Activated naive CD4-positive, alpha-beta T cell treated with anti-CD3 and anti-CD28 coated beads, Interleukin-2, amount 10 ng/mL, durations not matched to agents 7 days and 5 days (primary cell): ENCODE results near the gene MVB12B.

Source experiments
- CTCF ChIA-PET: fragments of 350-600 bp; sonication (Branson Sonifier 250); formaldehyde crosslinking; loops from one replicate; lab custom pipeline; 2021; ENCODE audit warnings: antibody characterized with exemption; lab: Charles Lee
- DNase-seq: peaks from one replicate; pipeline ENCODE4 v3.0.0-alpha.2; 2020
- H3K27ac Mint-ChIP-seq: one replicate; pipeline ENCODE4 v1.8.0; 2021; ENCODE audit warnings: mild to moderate bottlenecking, moderate library complexity, mixed read lengths
- H3K27me3 Mint-ChIP-seq: one replicate; pipeline ENCODE4 v1.8.0; 2021; ENCODE audit warnings: mild to moderate bottlenecking, mixed read lengths
- H3K36me3 Mint-ChIP-seq: one replicate; pipeline ENCODE4 v1.8.0; 2021; ENCODE audit warnings: mixed read lengths
- H3K4me1 Mint-ChIP-seq: one replicate; pipeline ENCODE4 v1.8.0; 2021; ENCODE audit warnings: mixed read lengths
- H3K4me3 Mint-ChIP-seq: one replicate; pipeline ENCODE4 v1.8.0; 2021; ENCODE audit warnings: mild to moderate bottlenecking, moderate library complexity, mixed read lengths
- H3K9me3 Mint-ChIP-seq: one replicate; pipeline ENCODE4 v1.8.0; 2021; ENCODE audit warnings: mixed read lengths

Gene MVB12B

GRCh38 chr9:126500600-126501382 lies 174.2 kb downstream of the MVB12B start:
- CTCF ChIA-PET = interaction anchor here (0.6 to 7.5 kb wide), 13 partner anchors 9 to 201 kb away, joined by 3 to 109 read pairs (median 4); no protein-coding TSS in a partner anchor
- Mint-ChIP-seq H3K36me3 (no peaks in the 10 kb centered on the region), H3K27me3 (peaks cover 41% of the 10 kb centered on the region), H3K9me3 (no peaks in the 10 kb centered on the region), H3K4me1 (peaks cover 2% of the 10 kb centered on the region), H3K4me3 (no peak overlapping the region), H3K27ac (no peak overlapping the region)
- DNase-seq = peak; percentile 77

- DNase-seq = no peak
- Mint-ChIP-seq H3K27me3 (peaks cover 37% of the 10 kb centered on the region), H3K4me1 (peaks cover 2% of the 10 kb centered on the region), H3K4me3 (no peak overlapping the region), H3K9me3 (no peaks in the 10 kb centered on the region), H3K36me3 (no peaks in the 10 kb centered on the region), H3K27ac (no peak overlapping the region)
- CTCF ChIA-PET = interaction anchor here (0.6 to 7.5 kb wide), 12 partner anchors 10 to 117 kb away, joined by 3 to 109 read pairs (median 3); no protein-coding TSS in a partner anchor
These were observed 175.0 kb downstream of the MVB12B start for GRCh38 chr9:126501383-126502331.

- Mint-ChIP-seq H3K4me3 (no peak overlapping the region), H3K9me3 (no peaks in the 10 kb centered on the region)
These were observed 176.0 kb downstream of the MVB12B start for GRCh38 chr9:126502417-126503332.

GRCh38 chr9:126503333-126504085 lies 176.9 kb downstream of the MVB12B start:
- CTCF ChIA-PET = interaction anchor here (7.5 kb wide), 1 partner anchor 53 kb away, joined by 109 read pairs; no protein-coding TSS in a partner anchor
- Mint-ChIP-seq H3K27me3 (peaks cover 28% of the 10 kb centered on the region), H3K4me1 (peaks cover 2% of the 10 kb centered on the region), H3K27ac (no peak overlapping the region), H3K9me3 (no peaks in the 10 kb centered on the region), H3K4me3 (no peak overlapping the region), H3K36me3 (no peaks in the 10 kb centered on the region)
- DNase-seq = no peak

More at GRCh38 chr9:126502417-126503332, 176.0 kb downstream of the MVB12B start:
- no peak for DNase-seq
- Mint-ChIP-seq H3K27ac (no peak overlapping the region), H3K4me1 (peaks cover 2% of the 10 kb centered on the region), H3K27me3 (peaks cover 31% of the 10 kb centered on the region), H3K36me3 (no peaks in the 10 kb centered on the region)
- CTCF ChIA-PET = interaction anchor here (0.6 to 7.5 kb wide), 4 partner anchors 13 to 58 kb away, joined by 3 to 109 read pairs (median 3); no protein-coding TSS in a partner anchor

GRCh38 chr9:126504086-126504976 lies 177.7 kb downstream of the MVB12B start:
- peaks cover 20% of the 10 kb centered on the region for H3K27me3 Mint-ChIP-seq
- DNase-seq = no peak
- H3K9me3 Mint-ChIP-seq = no peaks in the 10 kb centered on the region
- peaks cover 2% of the 10 kb centered on the region for H3K4me1 Mint-ChIP-seq
- no peaks in the 10 kb centered on the region for H3K36me3 Mint-ChIP-seq
- CTCF ChIA-PET = no interaction called here
- no peak overlapping the region for H3K27ac Mint-ChIP-seq
- no peak overlapping the region for H3K4me3 Mint-ChIP-seq

GRCh38 chr9:126504977-126505455 lies 178.4 kb downstream of the MVB12B start:
- Mint-ChIP-seq H3K27ac (no peak overlapping the region), H3K36me3 (no peaks in the 10 kb centered on the region), H3K27me3 (peaks cover 20% of the 10 kb centered on the region), H3K4me1 (no peaks in the 10 kb centered on the region), H3K9me3 (no peaks in the 10 kb centered on the region), H3K4me3 (no peak overlapping the region)
- no peak for DNase-seq
- CTCF ChIA-PET = no interaction called here

- H3K36me3 Mint-ChIP-seq = no peaks in the 10 kb centered on the region
- H3K4me1 Mint-ChIP-seq = no peaks in the 10 kb centered on the region
- CTCF ChIA-PET = no interaction called here
- H3K27ac Mint-ChIP-seq = peak overlapping the region; percentile 19
- no peak overlapping the region for H3K4me3 Mint-ChIP-seq
- DNase-seq = no peak
- H3K9me3 Mint-ChIP-seq = no peaks in the 10 kb centered on the region
- peaks cover 20% of the 10 kb centered on the region for H3K27me3 Mint-ChIP-seq
These were observed 179.2 kb downstream of the MVB12B start for GRCh38 chr9:126505697-126506346.

GRCh38 chr9:126506361-126507317 lies 180.0 kb downstream of the MVB12B start:
- H3K4me3 Mint-ChIP-seq = no peak overlapping the region
- no peaks in the 10 kb centered on the region for H3K9me3 Mint-ChIP-seq
- DNase-seq = no peak
- no peak overlapping the region for H3K27ac Mint-ChIP-seq
- H3K4me1 Mint-ChIP-seq = no peaks in the 10 kb centered on the region
- peaks cover 23% of the 10 kb centered on the region for H3K27me3 Mint-ChIP-seq
- CTCF ChIA-PET = interaction anchor here (0.6 to 1.4 kb wide), 3 partner anchors 8 to 275 kb away, joined by 3 to 5 read pairs (median 3); no protein-coding TSS in a partner anchor
- H3K36me3 Mint-ChIP-seq = no peaks in the 10 kb centered on the region

- CTCF ChIA-PET = interaction anchor here (0.6 to 1.4 kb wide), 4 partner anchors 9 to 274 kb away, joined by 3 to 5 read pairs (median 3); no protein-coding TSS in a partner anchor
- Mint-ChIP-seq H3K36me3 (no peaks in the 10 kb centered on the region), H3K4me1 (no peaks in the 10 kb centered on the region), H3K9me3 (no peaks in the 10 kb centered on the region), H3K27ac (no peak overlapping the region), H3K27me3 (peaks cover 31% of the 10 kb centered on the region), H3K4me3 (no peak overlapping the region)
- no peak for DNase-seq
These were observed 180.9 kb downstream of the MVB12B start for GRCh38 chr9:126507318-126508109.

- DNase-seq = no peak
- Mint-ChIP-seq H3K27ac (no peak overlapping the region), H3K9me3 (no peaks in the 10 kb centered on the region), H3K4me1 (no peaks in the 10 kb centered on the region), H3K4me3 (no peak overlapping the region), H3K36me3 (no peaks in the 10 kb centered on the region), H3K27me3 (peaks cover 37% of the 10 kb centered on the region)
- CTCF ChIA-PET = interaction anchor here (1.3 kb wide), 1 partner anchor 9 kb away, joined by 3 read pairs; no protein-coding TSS in a partner anchor
These were observed 181.6 kb downstream of the MVB12B start for GRCh38 chr9:126508171-126508591.
